Smooth muscle cell (in vitro differentiated cells): ENCODE results near the gene TLR9. TPM values are rescaled to one million over a fixed set of nuclear protein-coding genes. Genes with fewer than 3 reads are reported as not detected.

Source experiments
- DNase-seq: peaks from one replicate; lab custom pipeline; 2025; ENCODE audit not compliant: unreplicated experiment; lab: John Stamatoyannopoulos, UW
- H2AFZ ChIP-seq: fragments of 200-600 bp; sonication (generic); 2 replicates; pipeline ENCODE4 v1.6.0; 2016; ENCODE audit warnings: antibody characterized with exemption, low read depth, mild to moderate bottlenecking
- H3F3A ChIP-seq: fragments of 200-600 bp; sonication (generic); 2 replicates; pipeline ENCODE4 v1.6.0; 2017; ENCODE audit warnings: antibody characterized with exemption, low read depth
- H3K27ac ChIP-seq: fragments of 200-600 bp; sonication (generic); 2 replicates; pipeline ENCODE4 v1.5.1; 2016; ENCODE audit warnings: low read depth, mild to moderate bottlenecking
- H3K27me3 ChIP-seq: fragments of 200-600 bp; sonication (generic); 2 replicates; pipeline ENCODE4 v1.6.1; 2016; ENCODE audit warnings: low read depth, mild to moderate bottlenecking
- H3K36me3 ChIP-seq: fragments of 200-600 bp; sonication (generic); 2 replicates; pipeline ENCODE4 v1.5.1; 2016; ENCODE audit warnings: low read depth
- H3K4me1 ChIP-seq: fragments of 200-600 bp; sonication (generic); 2 replicates; pipeline ENCODE4 v1.5.1; 2016; ENCODE audit warnings: low read depth
- H3K4me2 ChIP-seq: fragments of 200-600 bp; sonication (generic); 2 replicates; pipeline ENCODE4 v1.6.0; 2016; ENCODE audit warnings: mild to moderate bottlenecking
- H3K4me3 ChIP-seq: fragments of 200-600 bp; sonication (generic); 2 replicates; pipeline ENCODE4 v1.5.1; 2016; ENCODE audit warnings: mild to moderate bottlenecking
- H3K79me2 ChIP-seq: fragments of 200-600 bp; sonication (generic); 2 replicates; pipeline ENCODE4 v1.6.0; 2016; ENCODE audit warnings: low read depth, mild to moderate bottlenecking
- H3K9ac ChIP-seq: fragments of 200-600 bp; sonication (generic); 2 replicates; pipeline ENCODE4 v1.6.0; 2016; ENCODE audit warnings: low read depth
- H3K9me3 ChIP-seq: fragments of 200-600 bp; sonication (generic); replicated peaks from 2 replicates; pipeline ENCODE4 v1.5.1; 2016; ENCODE audit warnings: low read depth
- H4K20me1 ChIP-seq: fragments of 200-600 bp; sonication (generic); 2 replicates; pipeline ENCODE4 v1.6.0; 2016; ENCODE audit warnings: low read depth
- CTCF ChIP-seq: fragments of 200-600 bp; sonication (generic); IDR thresholded peaks from 2 replicates; pipeline ENCODE4 v1.5.1; 2017; ENCODE audit warnings: borderline replicate concordance, mild to moderate bottlenecking, antibody characterized with exemption; ENCODE audit not compliant: insufficient read depth, poor library complexity, severe bottlenecking
- WGBS: methylation state at CpG from one replicate; pipeline ENCODE4 v1.1.7; 2016; ENCODE audit warnings: low lambda C conversion rate; 5-methylcytosine and 5-hydroxymethylcytosine counted together
- polyA plus RNA-seq: library from polyadenylated mRNA; unstranded; fragments of >200 nt; fragmentation: Nextera tagmentation; extraction: Ambion mirVana; gene quantifications from 2 replicates; pipeline ENCODE4 v1.2.1, GENCODE V29; 2016
- total RNA-seq: library from RNA; depleted of rRNA; stranded (reverse); fragments of >200 nt; gene quantifications from 2 replicates; pipeline ENCODE4 v1.2.3, GENCODE V29; 2014

The TLR9 gene
- total and polyA plus RNA-seq, 2 experiments from 2014 or later: 0.09 TPM; not detected in 1

DNA sequence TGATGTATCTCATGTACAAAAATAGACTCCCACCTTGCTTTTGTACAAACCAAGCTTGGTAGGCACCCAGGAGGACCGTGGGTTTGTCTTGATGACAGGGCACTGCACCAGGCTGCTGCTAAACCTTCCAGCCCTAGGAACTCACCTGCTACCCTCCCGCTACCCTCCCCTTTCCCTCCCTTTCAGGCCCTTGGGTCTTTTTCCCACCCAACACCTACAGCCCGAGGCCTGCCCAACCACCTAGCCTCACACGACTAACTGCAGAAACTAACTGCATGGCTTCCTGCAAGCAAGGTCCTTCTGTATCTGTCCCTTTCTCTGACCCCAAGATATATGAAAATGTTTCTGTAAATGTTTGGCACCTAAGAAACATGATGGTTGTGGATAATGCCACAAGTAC is 31.2 kb upstream of the TLR9 start:
- 97% methylated on average over 4 of the region's 4 CpGs for WGBS
- Histone ChIP-seq H2AFZ (no peak overlapping the region), H3K27ac (no peak overlapping the region), H3F3A (peaks cover 9% of the 10 kb centered on the region), H3K4me1 (no peaks in the 10 kb centered on the region), H3K9ac (no peak overlapping the region), H3K79me2 (peaks cover 11% of the 10 kb centered on the region), H4K20me1 (peaks cover 78% of the 10 kb centered on the region), H3K4me3 (no peak overlapping the region), H3K36me3 (peaks cover 22% of the 10 kb centered on the region), H3K9me3 (no peaks in the 10 kb centered on the region), H3K27me3 (no peaks in the 10 kb centered on the region), H3K4me2 (no peak overlapping the region)
- TF ChIP-seq CTCF: no peak
- no peak for DNase-seq

GRCh38 chr3:52256159-52256558 is 30.7 kb upstream of the TLR9 start:
- Histone ChIP-seq H3K27me3 (no peaks in the 10 kb centered on the region), H3K4me2 (no peak overlapping the region), H3K79me2 (peaks cover 8% of the 10 kb centered on the region), H3F3A (peaks cover 9% of the 10 kb centered on the region), H3K4me3 (no peak overlapping the region), H2AFZ (no peak overlapping the region), H3K27ac (no peak overlapping the region), H3K36me3 (peaks cover 20% of the 10 kb centered on the region), H3K9ac (no peak overlapping the region), H3K9me3 (no peaks in the 10 kb centered on the region), H3K4me1 (no peaks in the 10 kb centered on the region), H4K20me1 (peaks cover 74% of the 10 kb centered on the region)
- WGBS: 94% methylated on average over 3 of the region's 3 CpGs
- DNase-seq: no peak
- TF ChIP-seq CTCF: no peak

- H4K20me1 ChIP-seq: peaks cover 60% of the 10 kb centered on the region
These were observed 29.2 kb upstream of the TLR9 start for GRCh38 chr3:52254608-52255007.

More at GRCh38 chr3:52254608-52255007, 29.2 kb upstream of the TLR9 start:
- Histone ChIP-seq H3K27me3 (no peaks in the 10 kb centered on the region), H3K4me3 (no peak overlapping the region), H3K36me3 (peaks cover 14% of the 10 kb centered on the region), H3K9ac (no peak overlapping the region), H3F3A (peaks cover 10% of the 10 kb centered on the region), H3K27ac (no peak overlapping the region), H3K4me1 (no peaks in the 10 kb centered on the region), H3K9me3 (no peaks in the 10 kb centered on the region), H3K4me2 (no peak overlapping the region), H2AFZ (no peak overlapping the region), H3K79me2 (no peaks in the 10 kb centered on the region)
- no peak for DNase-seq
- 95% methylated on average over 9 of the region's 9 CpGs for WGBS
- no peak for TF ChIP-seq CTCF
